Loucy (cell line): ENCODE measurements around the gene RNF141.

Source experiments
- H2AFZ ChIP-seq: fragments of 200-600 bp; sonication (generic); 2 replicates; pipeline ENCODE4 v1.6.0; 2016; ENCODE audit warnings: antibody characterized with exemption, mild to moderate bottlenecking, low read length, moderate library complexity
- H3F3A ChIP-seq: fragments of 200-600 bp; 2 replicates; pipeline ENCODE4 v1.6.0; 2016; ENCODE audit warnings: antibody characterized with exemption, low read depth, mild to moderate bottlenecking
- H3K27me3 ChIP-seq: fragments of 200-600 bp; sonication (generic); 2 replicates; pipeline ENCODE4 v1.6.1; 2014; ENCODE audit warnings: low read length, mild to moderate bottlenecking; ENCODE audit not compliant: insufficient read depth, poor library complexity, severe bottlenecking
- H3K36me3 ChIP-seq: fragments of 200-600 bp; sonication (generic); 2 replicates; pipeline ENCODE4 v1.6.1; 2016; ENCODE audit warnings: low read length; ENCODE audit not compliant: insufficient read depth
- H3K4me1 ChIP-seq: fragments of 200-600 bp; sonication (generic); 2 replicates; pipeline ENCODE4 v1.5.1; 2014; ENCODE audit warnings: low read length, mild to moderate bottlenecking; ENCODE audit not compliant: insufficient read depth, poor library complexity, severe bottlenecking
- H3K4me2 ChIP-seq: fragments of 200-600 bp; sonication (generic); 2 replicates; pipeline ENCODE4 v1.6.0; 2014; ENCODE audit warnings: antibody characterized with exemption, low read length, low read depth, mild to moderate bottlenecking; ENCODE audit not compliant: poor library complexity, severe bottlenecking
- H3K4me3 ChIP-seq: fragments of 200-600 bp; sonication (generic); 2 replicates; pipeline ENCODE4 v1.5.1; 2014; ENCODE audit warnings: low read length, mild to moderate bottlenecking, mixed read lengths; ENCODE audit not compliant: poor library complexity, severe bottlenecking
- H3K79me2 ChIP-seq: fragments of 200-600 bp; sonication (generic); 2 replicates; pipeline ENCODE4 v1.6.1; 2014; ENCODE audit warnings: low read length; ENCODE audit not compliant: insufficient read depth
- H3K9ac ChIP-seq: fragments of 200-600 bp; sonication (generic); 2 replicates; pipeline ENCODE4 v1.6.0; 2014; ENCODE audit warnings: mild to moderate bottlenecking, low read depth, low read length, moderate library complexity; ENCODE audit not compliant: poor library complexity, severe bottlenecking
- H3K9me2 ChIP-seq: fragments of 200-600 bp; sonication (generic); replicated peaks from 2 replicates; pipeline ENCODE4 v1.6.1; 2016; ENCODE audit warnings: low read depth, low read length, mixed read lengths
- H3K9me3 ChIP-seq: fragments of 200-600 bp; sonication (generic); 2 replicates; pipeline ENCODE4 v1.6.1; 2014; ENCODE audit warnings: mild to moderate bottlenecking, antibody characterized with exemption, low read length, low read depth; ENCODE audit not compliant: insufficient read depth
- H4K20me1 ChIP-seq: fragments of 200-600 bp; sonication (generic); 2 replicates; pipeline ENCODE4 v1.6.0; 2014; ENCODE audit warnings: antibody characterized with exemption, low read length, mild to moderate bottlenecking; ENCODE audit not compliant: insufficient read depth, poor library complexity, severe bottlenecking
- EZH2phosphoT487 ChIP-seq: fragments of 200-600 bp; IDR thresholded peaks from 2 replicates; pipeline ENCODE4 v1.6.1; 2018; ENCODE audit warnings: antibody characterized with exemption, mild to moderate bottlenecking, moderate library complexity, borderline replicate concordance
- TF ChIP-seq, protein P1 (sequence below): fragments of 200-600 bp; sonication (generic); conservative IDR thresholded peaks from 2 replicates; pipeline ENCODE4 v1.5.1; 2014; ENCODE audit warnings: mild to moderate bottlenecking, antibody characterized with exemption, low read length

The RNF141 gene

GRCh38 chr11:10497371-10498021 lies 43.5 kb downstream of the RNF141 start:
- no peaks in the 10 kb centered on the region for H3K9me3 ChIP-seq
- peaks cover 99% of the 10 kb centered on the region for H3K36me3 ChIP-seq
- H3K4me2 ChIP-seq = no peak overlapping the region
- H3K9ac ChIP-seq = no peak overlapping the region
- H3K79me2 ChIP-seq = peaks cover 2% of the 10 kb centered on the region; the same call in 1 of the 2 replicates
- no peaks in the 10 kb centered on the region for H4K20me1 ChIP-seq
- no peak for TF ChIP-seq EZH2phosphoT487
- TF ChIP-seq, protein P1, sequence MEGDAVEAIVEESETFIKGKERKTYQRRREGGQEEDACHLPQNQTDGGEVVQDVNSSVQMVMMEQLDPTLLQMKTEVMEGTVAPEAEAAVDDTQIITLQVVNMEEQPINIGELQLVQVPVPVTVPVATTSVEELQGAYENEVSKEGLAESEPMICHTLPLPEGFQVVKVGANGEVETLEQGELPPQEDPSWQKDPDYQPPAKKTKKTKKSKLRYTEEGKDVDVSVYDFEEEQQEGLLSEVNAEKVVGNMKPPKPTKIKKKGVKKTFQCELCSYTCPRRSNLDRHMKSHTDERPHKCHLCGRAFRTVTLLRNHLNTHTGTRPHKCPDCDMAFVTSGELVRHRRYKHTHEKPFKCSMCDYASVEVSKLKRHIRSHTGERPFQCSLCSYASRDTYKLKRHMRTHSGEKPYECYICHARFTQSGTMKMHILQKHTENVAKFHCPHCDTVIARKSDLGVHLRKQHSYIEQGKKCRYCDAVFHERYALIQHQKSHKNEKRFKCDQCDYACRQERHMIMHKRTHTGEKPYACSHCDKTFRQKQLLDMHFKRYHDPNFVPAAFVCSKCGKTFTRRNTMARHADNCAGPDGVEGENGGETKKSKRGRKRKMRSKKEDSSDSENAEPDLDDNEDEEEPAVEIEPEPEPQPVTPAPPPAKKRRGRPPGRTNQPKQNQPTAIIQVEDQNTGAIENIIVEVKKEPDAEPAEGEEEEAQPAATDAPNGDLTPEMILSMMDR = no peak
- no peaks in the 10 kb centered on the region for H3K9me2 ChIP-seq
- H3K4me3 ChIP-seq = no peak overlapping the region
- H3K4me1 ChIP-seq = no peaks in the 10 kb centered on the region
- no peaks in the 10 kb centered on the region for H3K27me3 ChIP-seq
- no peak overlapping the region for H2AFZ ChIP-seq
- no peaks in the 10 kb centered on the region for H3F3A ChIP-seq

- Histone ChIP-seq H2AFZ (no peak overlapping the region), H3K36me3 (peaks cover 99% of the 10 kb centered on the region), H3K79me2 (peaks cover 12% of the 10 kb centered on the region; the same call in 1 of the 2 replicates), H3K9me3 (no peaks in the 10 kb centered on the region), H3F3A (no peaks in the 10 kb centered on the region), H3K4me2 (no peak overlapping the region), H3K27me3 (no peaks in the 10 kb centered on the region), H3K4me1 (no peaks in the 10 kb centered on the region), H4K20me1 (no peaks in the 10 kb centered on the region), H3K9me2 (no peaks in the 10 kb centered on the region), H3K4me3 (no peak overlapping the region), H3K9ac (no peak overlapping the region)
- TF ChIP-seq, protein P1 = no peak
- no peak for TF ChIP-seq EZH2phosphoT487
These were observed 44.6 kb downstream of the RNF141 start for GRCh38 chr11:10496296-10496936.

DNA sequence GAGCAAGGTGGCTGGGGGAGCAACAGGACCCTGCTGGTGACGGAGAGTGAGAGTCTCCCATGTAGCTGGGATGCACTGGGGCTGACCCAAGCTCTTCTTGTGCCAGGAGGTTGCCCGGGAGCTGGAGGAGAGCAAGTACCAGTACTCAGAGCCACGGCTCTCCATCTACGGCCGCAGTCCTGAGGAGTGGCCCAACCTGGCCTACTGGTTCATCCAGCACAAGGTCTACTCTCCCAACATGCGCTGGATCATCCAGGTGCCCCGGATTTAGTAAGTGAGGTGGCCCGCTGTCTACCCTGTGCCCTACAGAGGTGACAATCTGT lies 45.6 kb downstream of the RNF141 start:
- H3K36me3 ChIP-seq = peaks cover 99% of the 10 kb centered on the region

More for the DNA sequence above, 45.6 kb downstream of the RNF141 start:
- TF ChIP-seq, protein P1 = no peak
- no peak for TF ChIP-seq EZH2phosphoT487
- H3K79me2 ChIP-seq = peaks cover 22% of the 10 kb centered on the region
- H4K20me1 ChIP-seq = peaks cover 6% of the 10 kb centered on the region
- no peak overlapping the region for H3K9ac ChIP-seq
- H2AFZ ChIP-seq = no peak overlapping the region
- H3K4me1 ChIP-seq = no peaks in the 10 kb centered on the region
- H3K9me3 ChIP-seq = no peaks in the 10 kb centered on the region
- H3K27me3 ChIP-seq = no peaks in the 10 kb centered on the region
- no peaks in the 10 kb centered on the region for H3K9me2 ChIP-seq
- H3K4me3 ChIP-seq = no peak overlapping the region
- H3F3A ChIP-seq = no peaks in the 10 kb centered on the region
- no peak overlapping the region for H3K4me2 ChIP-seq
